Caco-2 (cell line): Measurements from ENCODE around the gene MPPED1. TPM values are rescaled to one million over a fixed set of nuclear protein-coding genes. Genes with fewer than 3 reads are reported as not detected.

Source experiments
- BruUV-seq: library from RNA; stranded (reverse); fragments of 400-500 nt; replicated peaks from 2 replicates; lab custom pipeline; 2021; lab: Mats Ljungman, UMichigan
- CTCF ChIA-PET: fragments of 300-600 bp; sonication (Branson Sonifier 250); formaldehyde crosslinking; loops from one replicate; lab custom pipeline; 2022; ENCODE audit warnings: antibody characterized with exemption; lab: Charles Lee
- POLR2A ChIA-PET: fragments of 300-600 bp; sonication (Branson Sonifier 250); formaldehyde crosslinking; loops from one replicate; lab custom pipeline; 2022; ENCODE audit warnings: antibody characterized with exemption; lab: Charles Lee
- DNase-seq, 2 experiments: peaks; one replicate each; pipeline versions ENCODE4 v3.0.0 to v3.0.0-alpha.2; 2020 to 2022
- H3K27me3 ChIP-seq: replicated peaks from 2 replicates; pipeline ENCODE4 v1.6.0; 2011; ENCODE audit warnings: low read length; ENCODE audit not compliant: control insufficient read depth, insufficient read depth
- H3K36me3 ChIP-seq: 2 replicates; pipeline ENCODE4 v1.5.1; 2011; ENCODE audit warnings: low read length; ENCODE audit not compliant: control insufficient read depth, insufficient read depth
- H3K4me1 ChIP-seq: fragments of 250-450 bp; sonication (Bioruptor Pico); 2 replicates; pipeline ENCODE4 v1.5.1; 2020; ENCODE audit warnings: mild to moderate bottlenecking
- H3K4me3 ChIP-seq: 2 replicates; pipeline ENCODE4 v1.5.1; 2011; ENCODE audit warnings: low read depth, mild to moderate bottlenecking, control low read depth, low read length
- H3K9me3 ChIP-seq: fragments of 250-450 bp; sonication (Bioruptor Pico); 2 replicates; pipeline ENCODE4 v1.5.1; 2020; ENCODE audit warnings: mild to moderate bottlenecking, moderate library complexity
- H3K27ac Mint-ChIP-seq: one replicate; pipeline ENCODE4 v1.8.0; 2022; ENCODE audit warnings: mixed read lengths; ENCODE audit not compliant: unreplicated experiment
- H3K27me3 Mint-ChIP-seq: one replicate; pipeline ENCODE4 v1.8.0; 2022; ENCODE audit warnings: mixed read lengths; ENCODE audit not compliant: insufficient read depth, unreplicated experiment
- H3K36me3 Mint-ChIP-seq: one replicate; pipeline ENCODE4 v1.8.0; 2022; ENCODE audit warnings: mild to moderate bottlenecking, mixed read lengths; ENCODE audit not compliant: insufficient read depth, unreplicated experiment
- H3K4me1 Mint-ChIP-seq: one replicate; pipeline ENCODE4 v1.8.0; 2022; ENCODE audit warnings: low read depth, mixed read lengths; ENCODE audit not compliant: unreplicated experiment
- H3K4me3 Mint-ChIP-seq: one replicate; pipeline ENCODE4 v1.8.0; 2022; ENCODE audit warnings: mild to moderate bottlenecking, moderate library complexity, mixed read lengths; ENCODE audit not compliant: unreplicated experiment
- H3K9me3 Mint-ChIP-seq: one replicate; pipeline ENCODE4 v1.8.0; 2022; ENCODE audit warnings: mixed read lengths; ENCODE audit not compliant: unreplicated experiment
- CTCF ChIP-seq, 2 experiments: fragments of 200-600 bp in 1 of 2; IDR thresholded peaks; 1 replicate in 1 of 2; 2 replicates in 1 of 2; pipeline versions ENCODE4 v1.5.1 to v1.8.0; 2011 to 2022; ENCODE audit warnings: antibody characterized with exemption in 1 of 2, control low read depth in 1 of 2, inconsistent platforms in 1 of 2, low read depth in 1 of 2, low read length in 1 of 2, mild to moderate bottlenecking in 1 of 2, moderate library complexity in 1 of 2; ENCODE audit not compliant: insufficient read depth in 1 of 2, severe bottlenecking in 1 of 2, unreplicated experiment in 1 of 2
- intact Hi-C: fragments of 100-400 bp; cut with micrococcal nuclease; formaldehyde crosslinking; loops from one replicate; pipeline ENCODE4 v1.10.0; 2022; ENCODE audit not compliant: unreplicated experiment
- total RNA-seq: library from RNA; stranded (reverse); gene quantifications from 2 replicates; pipeline ENCODE4 v1.2.3, GENCODE V29; 2022

Gene MPPED1
- total RNA-seq, 1 experiment from 2014 or later = not detected

- POLR2A ChIA-PET = no interaction called here
These were observed 77.1 kb downstream of the MPPED1 start for GRCh38 chr22:43488937-43489336.

GRCh38 chr22:43490311-43490710 lies 78.5 kb downstream of the MPPED1 start:
- no peaks in the 10 kb centered on the region for H3K9me3 ChIP-seq
- CTCF ChIA-PET = no interaction called here
- no peaks in the 10 kb centered on the region for H3K36me3 ChIP-seq
- H3K4me1 ChIP-seq = no peaks in the 10 kb centered on the region
- H3K4me3 Mint-ChIP-seq = no peak overlapping the region
- POLR2A ChIA-PET = no interaction called here
- H3K36me3 Mint-ChIP-seq = no peaks in the 10 kb centered on the region
- TF ChIP-seq CTCF (IDR thresholded peaks at IDR 0.05; ENCODE audit: insufficient read depth in 1 of 2, low read depth in 1 of 2, low read length in 1 of 2, severe bottlenecking in 1 of 2, unreplicated experiment in 1 of 2) = no peak
- H3K27me3 Mint-ChIP-seq = peaks cover 12% of the 10 kb centered on the region
- H3K4me3 ChIP-seq = no peak overlapping the region
- H3K27ac Mint-ChIP-seq = no peak overlapping the region
- H3K27me3 ChIP-seq = peaks cover 2% of the 10 kb centered on the region; the same call in 1 of the 2 replicates
- intact Hi-C loops = no loop called here
- no TSS peak for BruUV-seq
- peaks cover 13% of the 10 kb centered on the region for H3K9me3 Mint-ChIP-seq
- DNase-seq = no peak
- H3K4me1 Mint-ChIP-seq = no peaks in the 10 kb centered on the region

More at GRCh38 chr22:43488937-43489336, 77.1 kb downstream of the MPPED1 start:
- no peaks in the 10 kb centered on the region for H3K36me3 ChIP-seq
- no peak overlapping the region for H3K4me3 ChIP-seq
- no TSS peak for BruUV-seq
- no peaks in the 10 kb centered on the region for H3K4me1 Mint-ChIP-seq
- CTCF ChIA-PET = no interaction called here
- H3K27me3 ChIP-seq = peaks cover 2% of the 10 kb centered on the region; the same call in 1 of the 2 replicates
- H3K9me3 ChIP-seq = no peaks in the 10 kb centered on the region
- no peak overlapping the region for H3K27ac Mint-ChIP-seq
- no peak for TF ChIP-seq CTCF (IDR thresholded peaks at IDR 0.05; ENCODE audit: insufficient read depth in 1 of 2, low read depth in 1 of 2, low read length in 1 of 2, severe bottlenecking in 1 of 2, unreplicated experiment in 1 of 2)
- no peaks in the 10 kb centered on the region for H3K36me3 Mint-ChIP-seq
- H3K27me3 Mint-ChIP-seq = peaks cover 12% of the 10 kb centered on the region
- no peak for DNase-seq
- H3K4me3 Mint-ChIP-seq = no peak overlapping the region
- H3K9me3 Mint-ChIP-seq = peaks cover 13% of the 10 kb centered on the region
- intact Hi-C loops = no loop called here
- H3K4me1 ChIP-seq = no peaks in the 10 kb centered on the region

GRCh38 chr22:43491177-43491576 lies 79.4 kb downstream of the MPPED1 start:
- intact Hi-C loops = no loop called here
- no peak overlapping the region for H3K27ac Mint-ChIP-seq
- no peaks in the 10 kb centered on the region for H3K36me3 Mint-ChIP-seq
- no peaks in the 10 kb centered on the region for H3K4me1 Mint-ChIP-seq
- ChIA-PET CTCF (no interaction called here), POLR2A (no interaction called here)
- peaks cover 12% of the 10 kb centered on the region for H3K27me3 Mint-ChIP-seq
- no TSS peak for BruUV-seq
- DNase-seq = no peak
- H3K27me3 ChIP-seq = no peaks in the 10 kb centered on the region; the same call in 1 of the 2 replicates
- H3K36me3 ChIP-seq = no peaks in the 10 kb centered on the region
- H3K9me3 ChIP-seq = no peaks in the 10 kb centered on the region
- no peaks in the 10 kb centered on the region for H3K4me1 ChIP-seq
- no peak overlapping the region for H3K4me3 Mint-ChIP-seq
- TF ChIP-seq CTCF (IDR thresholded peaks at IDR 0.05; ENCODE audit: insufficient read depth in 1 of 2, low read depth in 1 of 2, low read length in 1 of 2, severe bottlenecking in 1 of 2, unreplicated experiment in 1 of 2) = no peak
- peaks cover 13% of the 10 kb centered on the region for H3K9me3 Mint-ChIP-seq
- H3K4me3 ChIP-seq = no peak overlapping the region
